Erythroblast (primary cell): ENCODE measurements around the gene AMZ1.

Experiments used
- DNase-seq, 2 experiments: peaks; one replicate each; lab custom pipeline; 2025; lab: John Stamatoyannopoulos, UW
- GATA1 ChIP-seq: IDR thresholded peaks from 2 replicates; pipeline ENCODE4 v1.6.1; 2011; ENCODE audit warnings: low read depth, mild to moderate bottlenecking, control low read depth, low read length, moderate library complexity
- POLR2A ChIP-seq: IDR thresholded peaks from 2 replicates; pipeline ENCODE4 v1.6.1; 2011; ENCODE audit warnings: mild to moderate bottlenecking, low read length

AMZ1 gene

DNA sequence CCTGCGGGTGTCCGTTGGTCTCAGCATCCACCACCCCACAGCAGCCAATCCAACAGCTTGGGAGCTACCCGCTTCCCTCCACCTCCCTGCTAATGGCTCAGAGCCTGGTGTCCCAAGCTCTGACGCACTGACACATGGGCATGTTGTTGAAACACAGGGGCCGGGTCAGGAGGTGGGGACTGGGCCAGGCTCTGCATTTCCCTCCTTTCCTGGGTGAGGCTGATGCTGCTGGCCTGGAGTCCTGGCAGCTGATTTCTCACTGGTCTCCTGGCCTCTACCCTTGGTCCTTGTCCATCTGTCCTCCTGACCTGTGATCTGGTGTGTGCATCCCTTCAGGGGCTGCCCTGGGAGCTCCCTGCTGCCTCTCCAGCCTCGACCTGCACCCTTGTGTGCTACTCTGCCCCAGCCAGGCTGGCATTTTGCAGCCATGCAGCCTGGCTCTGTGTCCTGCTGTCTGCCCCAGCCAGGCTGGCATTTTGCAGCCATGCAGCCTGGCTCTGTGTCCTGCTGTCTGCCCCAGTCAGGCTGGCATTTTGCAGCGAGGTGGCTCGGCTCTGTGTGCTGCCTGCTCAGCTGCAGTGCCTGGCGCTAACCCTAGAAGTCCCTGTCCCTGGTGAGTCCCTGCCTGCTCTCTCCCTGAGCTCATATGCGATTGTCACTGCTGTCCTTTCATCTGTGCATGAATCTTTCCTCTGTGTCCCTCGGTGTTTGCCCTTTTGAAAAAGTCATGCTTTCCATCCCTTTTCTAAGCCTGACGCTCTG is 14.0 kb downstream of the AMZ1 start:
- TF ChIP-seq POLR2A, result no peak
- no peak for TF ChIP-seq GATA1
- no peak for DNase-seq

DNA sequence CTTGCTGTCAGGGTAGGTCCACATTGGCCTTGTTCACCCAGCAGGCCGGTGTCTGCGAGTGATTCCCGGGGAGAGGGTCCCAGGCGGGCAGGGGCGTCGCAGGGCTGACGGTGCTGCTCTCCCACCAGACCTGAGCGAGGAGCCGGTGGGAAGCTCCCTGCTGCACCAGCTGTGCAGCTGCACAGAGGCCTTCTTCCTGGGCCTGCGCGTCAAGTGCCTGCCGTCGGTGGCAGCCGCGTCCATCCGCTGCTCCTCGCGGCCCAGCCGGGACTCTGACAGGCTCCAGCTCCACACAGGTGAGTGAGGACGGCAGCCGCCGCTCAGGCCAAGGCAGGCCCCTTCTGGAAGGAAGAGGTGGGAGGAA is 14.6 kb downstream of the AMZ1 start:
- no peak for TF ChIP-seq GATA1
- no peak for TF ChIP-seq POLR2A
- DNase-seq, result no peak

DNA sequence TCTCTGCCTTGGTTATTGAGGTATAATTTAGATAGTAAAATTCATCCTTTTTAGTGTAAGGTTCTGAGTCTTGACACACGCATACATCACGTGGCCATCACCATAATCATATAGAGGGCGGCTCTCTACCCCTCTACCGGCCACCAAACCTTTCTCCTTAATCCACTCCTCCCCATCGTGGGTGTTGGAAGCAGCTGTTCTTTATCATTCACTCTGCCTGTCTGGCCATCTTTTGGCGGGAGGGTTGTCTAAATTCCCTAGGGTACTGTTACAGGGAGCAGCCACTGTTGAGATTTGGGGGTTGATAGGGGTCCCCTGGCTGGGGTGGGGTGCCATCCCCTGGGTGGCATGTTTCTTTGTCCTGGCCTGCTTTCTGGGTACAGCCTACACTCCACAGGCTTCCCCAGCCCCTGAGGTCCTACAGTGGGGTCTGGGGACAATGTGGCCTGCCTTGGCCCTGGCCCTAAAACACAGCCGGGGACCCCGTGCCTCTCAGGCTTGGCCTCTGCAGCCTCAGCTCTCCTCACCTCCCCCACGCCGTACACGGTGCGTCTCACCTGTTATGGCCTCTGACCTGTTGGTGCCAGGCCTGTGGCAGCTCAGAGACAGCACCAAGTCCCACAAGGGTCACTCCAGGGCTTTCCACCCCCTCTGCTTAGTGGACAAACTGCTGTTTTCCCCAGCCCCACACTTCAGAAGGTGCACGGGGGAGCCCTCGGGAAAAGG is 17.5 kb downstream of the AMZ1 start:
- TF ChIP-seq POLR2A (no peak), GATA1 (no peak)

DNA sequence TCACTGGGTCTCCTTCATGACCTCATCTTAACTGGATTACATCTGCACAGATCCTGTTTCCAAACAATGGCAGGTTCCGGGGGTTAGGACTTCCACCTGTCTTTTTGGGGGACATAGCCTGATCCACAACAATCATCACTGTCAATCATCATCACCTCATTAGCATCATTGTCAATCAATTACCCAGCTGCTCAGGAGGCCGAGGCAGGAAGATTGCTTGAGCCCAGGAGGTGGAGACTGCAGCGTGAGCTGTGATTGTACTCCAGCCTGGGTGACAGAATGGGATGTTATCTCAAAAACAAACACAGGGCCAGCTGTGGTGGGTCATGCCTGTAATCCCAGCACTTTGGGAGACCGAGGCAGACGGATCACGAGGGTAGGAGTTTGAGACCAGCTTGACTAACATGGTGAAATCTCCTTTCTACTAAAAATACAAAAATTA is 18.7 kb downstream of the AMZ1 start:
- TF ChIP-seq GATA1 (no peak), POLR2A (no peak)
- DNase-seq, result no peak

More for the DNA sequence above, 17.5 kb downstream of the AMZ1 start:
- DNase-seq, result no peak

DNA sequence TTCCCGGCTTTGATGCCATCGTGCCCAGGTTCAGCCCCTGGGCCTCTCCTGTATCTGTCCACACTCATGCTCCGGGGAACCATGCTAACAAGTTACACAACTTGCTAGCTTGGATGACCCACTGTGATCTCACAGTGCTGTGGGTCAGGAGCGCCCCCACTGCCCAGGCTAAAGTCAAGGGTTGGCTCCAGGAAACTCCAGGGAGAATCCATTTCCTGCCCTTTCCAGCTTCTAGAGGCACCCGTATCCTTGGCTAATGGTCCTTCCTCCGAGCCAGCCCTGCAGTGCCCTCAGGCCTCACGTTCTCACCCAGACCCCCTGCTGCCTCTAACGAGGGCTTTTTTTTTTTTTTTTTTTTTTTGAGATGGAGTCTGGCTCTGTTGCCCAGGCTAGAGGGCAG is 19.5 kb downstream of the AMZ1 start:
- TF ChIP-seq POLR2A, result no peak
- TF ChIP-seq GATA1, result no peak
- DNase-seq, result no peak

DNA sequence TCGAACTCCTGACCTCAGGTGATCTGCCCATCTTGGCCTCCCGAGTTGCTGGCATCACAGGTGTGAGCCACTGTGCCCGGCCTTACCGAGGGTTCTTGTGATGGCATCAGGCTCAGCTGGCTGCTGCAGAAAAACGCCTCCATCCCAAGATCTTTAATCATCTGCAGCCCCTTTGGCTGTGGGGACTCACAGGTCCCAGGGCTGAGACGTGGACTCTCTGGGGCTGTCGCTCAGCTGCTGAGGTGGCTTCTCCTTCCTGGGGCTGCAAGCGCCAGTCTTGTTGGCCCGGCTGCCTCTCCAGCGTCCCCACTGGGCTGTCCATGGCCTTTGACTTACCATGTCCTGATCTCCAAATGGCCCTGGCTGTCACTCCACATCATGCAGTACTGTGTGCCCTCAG is 20.0 kb downstream of the AMZ1 start:
- no peak for DNase-seq
- TF ChIP-seq GATA1, result no peak
- TF ChIP-seq POLR2A, result no peak

- no peak for DNase-seq
- TF ChIP-seq POLR2A (no peak), GATA1 (no peak)
Measured at GRCh38 chr7:2708547-2709310, 20.7 kb downstream of the AMZ1 start.

- TF ChIP-seq POLR2A (no peak), GATA1 (no peak)
- peak; percentile 66 to 85 for DNase-seq
Measured at GRCh38 chr7:2709553-2710285, 21.7 kb downstream of the AMZ1 start.

DNA sequence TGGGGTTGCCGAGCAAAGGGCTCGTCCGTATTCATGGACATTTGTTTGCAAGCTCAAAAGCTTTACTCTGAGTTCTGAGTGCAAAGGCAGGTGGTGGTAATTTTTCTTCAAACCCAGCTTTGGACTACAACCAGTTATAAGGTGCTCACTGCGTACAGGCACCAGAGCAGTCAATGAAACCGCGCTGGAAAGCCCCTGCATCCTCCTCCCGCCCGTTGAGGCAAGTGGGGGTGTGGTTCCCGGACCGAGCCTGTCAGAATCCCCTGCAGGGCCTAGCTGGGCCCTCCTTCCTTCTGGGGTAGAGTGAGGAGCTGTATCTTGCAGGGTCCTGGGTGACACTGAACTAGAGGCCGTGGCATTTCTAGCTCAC is 22.3 kb downstream of the AMZ1 start:
- DNase-seq, result no peak
- TF ChIP-seq GATA1 (no peak), POLR2A (no peak)

DNA sequence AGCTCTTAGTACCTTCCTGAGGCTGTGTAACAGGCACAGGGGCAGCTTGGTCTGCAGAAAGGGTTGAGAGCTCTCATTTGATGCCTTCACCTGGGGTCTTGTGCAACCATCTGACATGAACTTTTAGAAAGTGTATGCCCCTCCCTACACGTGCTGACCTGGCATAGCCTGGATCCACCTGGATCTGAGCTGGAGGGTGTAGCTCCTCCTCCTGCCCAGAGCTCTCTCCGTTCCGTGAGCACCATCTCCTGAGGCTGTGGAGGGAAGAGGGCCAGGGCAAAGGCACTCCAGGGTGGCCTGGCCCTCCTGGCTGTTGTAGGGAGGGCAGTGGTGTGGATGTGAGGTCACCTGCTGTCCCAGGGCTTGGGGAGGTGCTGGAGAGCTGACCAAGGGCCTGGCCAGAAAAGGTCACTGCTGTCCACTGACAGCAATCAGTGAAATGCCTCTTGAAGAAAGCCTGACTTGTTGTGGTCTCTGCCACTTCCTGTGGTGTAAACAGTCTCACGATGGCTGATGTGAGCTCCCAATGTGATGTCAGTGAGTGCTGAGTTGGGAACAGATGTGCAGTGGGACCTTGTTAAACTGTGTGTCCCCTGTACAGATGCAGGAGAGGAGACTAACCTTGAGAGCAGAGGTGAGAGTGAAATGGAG is 23.0 kb downstream of the AMZ1 start:
- TF ChIP-seq POLR2A (no peak), GATA1 (no peak)
- no peak for DNase-seq

DNA sequence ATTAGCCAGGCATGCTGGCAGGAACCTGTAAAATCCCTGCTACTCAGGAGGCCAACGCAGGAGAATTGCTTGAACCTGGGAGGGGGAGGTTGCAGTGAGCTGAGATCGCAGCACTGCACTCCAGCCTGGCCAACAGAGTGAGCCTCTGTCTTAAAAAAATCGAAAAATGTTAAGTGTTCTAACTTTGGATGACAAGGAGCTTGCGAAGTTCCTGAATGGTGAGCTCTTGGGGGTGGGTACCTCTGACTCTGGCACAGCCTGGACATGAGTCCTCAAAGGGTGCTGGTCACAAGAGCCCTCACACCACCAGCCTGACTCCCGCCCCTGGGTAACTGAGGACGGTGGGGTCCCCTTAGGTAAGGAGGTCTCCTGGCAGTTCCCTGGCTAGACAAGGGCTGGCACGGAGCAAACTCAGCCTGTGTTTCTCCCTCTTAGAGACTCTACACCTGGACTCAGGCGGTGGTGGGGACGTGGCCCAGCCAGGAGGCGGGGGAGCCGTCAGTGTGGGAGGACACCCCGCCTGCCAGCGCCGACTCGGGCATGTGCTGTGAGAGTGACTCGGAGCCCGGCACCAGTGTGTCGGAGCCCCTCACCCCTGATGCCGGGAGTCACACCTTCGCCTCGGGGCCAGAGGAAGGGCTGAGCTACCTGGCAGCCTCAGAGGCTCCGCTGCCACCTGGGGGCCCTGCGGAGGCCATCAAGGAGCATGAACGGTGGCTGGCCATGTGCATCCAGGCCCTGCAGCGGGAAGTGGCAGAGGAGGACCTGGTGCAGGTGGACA is 24.1 kb downstream of the AMZ1 start:
- TF ChIP-seq POLR2A, result no peak
- TF ChIP-seq GATA1, result no peak
- DNase-seq, result no peak

GRCh38 chr7:2713370-2713769 is 25.4 kb downstream of the AMZ1 start:
- DNase-seq, result no peak
- no peak for TF ChIP-seq POLR2A
- no peak for TF ChIP-seq GATA1
